GM12891 (cell line): ENCODE results near the gene ATN1.

Experiments
- POLR2A ChIP-seq: IDR thresholded peaks from 2 replicates; pipeline ENCODE4 v1.6.1; 2011; ENCODE audit warnings: low read depth, low read length, control low read depth
- POLR2AphosphoS5 ChIP-seq: IDR thresholded peaks from 2 replicates; pipeline ENCODE4 v1.6.1; 2011; ENCODE audit warnings: low read depth, low read length, control low read depth
- TAF1 ChIP-seq: IDR thresholded peaks from 2 replicates; pipeline ENCODE4 v1.6.1; 2011; ENCODE audit warnings: low read depth, low read length, control low read depth

- TF ChIP-seq TAF1: no peak
- TF ChIP-seq POLR2AphosphoS5: 0 out of 2 replicates have a peak, but pooled peaks have one; percentile 12
- 0 out of 2 replicates have a peak, but pooled peaks have one; percentile 6 for TF ChIP-seq POLR2A
These were observed 40.7 kb downstream of the ATN1 start for GRCh38 chr12:6968426-6968825.
